ENCODE measurements around the gene MTMR12. TPM values are rescaled to one million over a fixed set of nuclear protein-coding genes. Genes with fewer than 3 reads are reported as not detected.
A peak's percentile ranks its signal among the peaks of the same experiment; 100 is the strongest.

Gene MTMR12
- total RNA-seq, 1 experiment from 2014 or later, result 16.0 TPM

DNA sequence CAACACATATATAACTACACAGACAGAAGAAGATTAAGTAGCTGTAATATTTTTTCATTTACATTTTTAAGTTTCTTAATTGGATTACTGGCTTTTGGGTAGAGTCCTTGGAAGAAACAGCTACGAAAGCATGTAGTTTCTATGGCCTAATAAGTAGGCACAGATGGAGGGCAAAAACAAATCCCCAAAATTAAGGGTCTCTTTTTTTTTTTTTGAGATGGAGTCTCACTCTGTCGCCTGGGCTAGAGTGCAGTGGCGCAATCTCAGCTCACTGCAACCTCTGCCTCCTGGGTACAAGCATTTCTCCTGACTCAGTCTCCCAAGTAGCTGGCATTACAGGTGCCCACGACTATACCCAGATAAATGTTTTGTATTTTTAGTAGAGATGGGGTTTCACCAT is 27.1 kb upstream of the MTMR12 start:
- no TSS peak for BruUV-seq (replicated peaks)
- no peaks in the 10 kb centered on the region for H3K9me2 ChIP-seq (replicated peaks; ENCODE audit: low read length)
- no peak overlapping the region for H3K9ac ChIP-seq (ENCODE audit: low read length)
- no peak for TF ChIP-seq EZH2phosphoT487 (IDR thresholded peaks at IDR 0.05; ENCODE audit: borderline replicate concordance, low read length)
- no peak for TF ChIP-seq EZH2 (IDR thresholded peaks at IDR 0.05; ENCODE audit: low read length, unreplicated experiment)
- TF ChIP-seq, protein P1, sequence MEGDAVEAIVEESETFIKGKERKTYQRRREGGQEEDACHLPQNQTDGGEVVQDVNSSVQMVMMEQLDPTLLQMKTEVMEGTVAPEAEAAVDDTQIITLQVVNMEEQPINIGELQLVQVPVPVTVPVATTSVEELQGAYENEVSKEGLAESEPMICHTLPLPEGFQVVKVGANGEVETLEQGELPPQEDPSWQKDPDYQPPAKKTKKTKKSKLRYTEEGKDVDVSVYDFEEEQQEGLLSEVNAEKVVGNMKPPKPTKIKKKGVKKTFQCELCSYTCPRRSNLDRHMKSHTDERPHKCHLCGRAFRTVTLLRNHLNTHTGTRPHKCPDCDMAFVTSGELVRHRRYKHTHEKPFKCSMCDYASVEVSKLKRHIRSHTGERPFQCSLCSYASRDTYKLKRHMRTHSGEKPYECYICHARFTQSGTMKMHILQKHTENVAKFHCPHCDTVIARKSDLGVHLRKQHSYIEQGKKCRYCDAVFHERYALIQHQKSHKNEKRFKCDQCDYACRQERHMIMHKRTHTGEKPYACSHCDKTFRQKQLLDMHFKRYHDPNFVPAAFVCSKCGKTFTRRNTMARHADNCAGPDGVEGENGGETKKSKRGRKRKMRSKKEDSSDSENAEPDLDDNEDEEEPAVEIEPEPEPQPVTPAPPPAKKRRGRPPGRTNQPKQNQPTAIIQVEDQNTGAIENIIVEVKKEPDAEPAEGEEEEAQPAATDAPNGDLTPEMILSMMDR (conservative IDR thresholded peaks at IDR 0.05; ENCODE audit: low read depth, low read length), result no peak
- H3K9me3 ChIP-seq (ENCODE audit: low read length), result peaks cover 40% of the 10 kb centered on the region
- CTCF ChIA-PET, result no interaction called here
- H3K79me2 ChIP-seq (ENCODE audit: low read length), result no peaks in the 10 kb centered on the region
- no peaks in the 10 kb centered on the region for H4K20me1 ChIP-seq (ENCODE audit: low read length)
- intact Hi-C loops (cut with micrococcal nuclease), result no loop called here
- H3K27ac ChIP-seq (ENCODE audit: low read length), result no peak overlapping the region
- H3F3A ChIP-seq (ENCODE audit: low read length, unreplicated experiment), result no peaks in the 10 kb centered on the region
- no peak overlapping the region for H3K4me3 ChIP-seq (ENCODE audit: low read length)
- no peaks in the 10 kb centered on the region for H3K27me3 ChIP-seq (ENCODE audit: low read length)
- H2AFZ ChIP-seq (ENCODE audit: low read length), result no peak overlapping the region
- no peak for DNase-seq
- no peaks in the 10 kb centered on the region for H3K4me1 ChIP-seq (ENCODE audit: insufficient read depth, low read length)
- POLR2A ChIA-PET (ENCODE audit: unreplicated experiment), result no interaction called here
- ATAC-seq, result no peak
- H3K36me3 ChIP-seq (ENCODE audit: low read depth, low read length), result no peaks in the 10 kb centered on the region
- no peak overlapping the region for H3K4me2 ChIP-seq (ENCODE audit: low read length)

DNA sequence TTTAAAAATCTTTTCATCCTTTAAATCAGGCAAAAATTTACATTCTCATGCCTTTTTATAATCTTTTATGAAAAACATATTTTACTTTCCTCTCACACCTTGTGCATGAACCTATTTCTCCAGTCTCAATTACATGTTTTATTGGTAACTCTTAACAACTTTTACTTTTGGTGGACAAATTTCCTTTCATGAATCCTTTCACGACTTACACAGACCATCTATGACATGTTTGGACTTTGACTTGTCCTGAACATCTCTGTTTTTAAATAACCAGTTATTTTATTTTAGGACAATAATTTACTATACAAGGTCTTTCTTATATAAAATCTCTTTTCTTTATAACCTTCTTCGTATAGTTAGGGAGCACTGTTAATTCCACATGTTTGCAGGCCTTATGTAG is 26.5 kb upstream of the MTMR12 start:
- Histone ChIP-seq H3K9ac (ENCODE audit: low read length) (no peak overlapping the region), H3K9me3 (ENCODE audit: low read length) (peaks cover 42% of the 10 kb centered on the region), H3K27ac (ENCODE audit: low read length) (no peak overlapping the region), H3K9me2 (replicated peaks; ENCODE audit: low read length) (no peaks in the 10 kb centered on the region), H3K4me2 (ENCODE audit: low read length) (no peak overlapping the region), H3K79me2 (ENCODE audit: low read length) (no peaks in the 10 kb centered on the region), H3K27me3 (ENCODE audit: low read length) (no peaks in the 10 kb centered on the region), H4K20me1 (ENCODE audit: low read length) (no peaks in the 10 kb centered on the region), H2AFZ (ENCODE audit: low read length) (no peak overlapping the region), H3K4me1 (ENCODE audit: insufficient read depth, low read length) (no peaks in the 10 kb centered on the region), H3F3A (ENCODE audit: low read length, unreplicated experiment) (no peaks in the 10 kb centered on the region), H3K4me3 (ENCODE audit: low read length) (no peak overlapping the region), H3K36me3 (ENCODE audit: low read depth, low read length) (no peaks in the 10 kb centered on the region)
- DNase-seq, result peak; percentile 55
- intact Hi-C loops (cut with micrococcal nuclease), result no loop called here
- no TSS peak for BruUV-seq (replicated peaks)
- no peak for ATAC-seq
- ChIA-PET POLR2A (ENCODE audit: unreplicated experiment) (no interaction called here), CTCF (no interaction called here)
- no peak for TF ChIP-seq EZH2 (IDR thresholded peaks at IDR 0.05; ENCODE audit: low read length, unreplicated experiment)
- no peak for TF ChIP-seq EZH2phosphoT487 (IDR thresholded peaks at IDR 0.05; ENCODE audit: borderline replicate concordance, low read length)
- TF ChIP-seq, protein P1 (conservative IDR thresholded peaks at IDR 0.05; ENCODE audit: low read depth, low read length), result no peak

DNA sequence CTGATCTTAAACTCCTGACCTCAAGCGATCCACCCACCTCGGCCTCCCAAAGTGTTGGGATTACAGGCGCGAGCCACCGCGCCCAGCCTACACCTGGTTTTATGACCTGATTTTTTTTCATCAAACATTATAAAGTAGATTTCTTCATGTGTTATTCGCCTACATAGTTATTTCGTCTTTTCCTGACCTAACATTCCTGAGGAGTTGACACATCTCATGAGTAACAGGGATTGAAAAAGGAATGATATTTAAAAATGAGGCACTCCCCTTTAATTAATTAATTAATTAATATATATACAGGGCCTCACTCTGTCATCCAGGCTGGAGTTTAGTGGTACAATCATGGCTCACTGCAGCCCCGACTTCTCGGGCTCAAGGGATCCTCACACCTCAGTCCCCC is 20.2 kb upstream of the MTMR12 start:
- Histone ChIP-seq H2AFZ (ENCODE audit: low read length) (no peak overlapping the region), H3K4me3 (ENCODE audit: low read length) (no peak overlapping the region), H3K79me2 (ENCODE audit: low read length) (no peaks in the 10 kb centered on the region), H3K9me2 (replicated peaks; ENCODE audit: low read length) (no peaks in the 10 kb centered on the region), H3K4me1 (ENCODE audit: insufficient read depth, low read length) (0 out of 2 replicates have a peak, but pooled peaks cover 7% of the 10 kb centered on the region), H3K27ac (ENCODE audit: low read length) (no peak overlapping the region), H3K4me2 (ENCODE audit: low read length) (no peak overlapping the region), H3F3A (ENCODE audit: low read length, unreplicated experiment) (no peaks in the 10 kb centered on the region), H3K9ac (ENCODE audit: low read length) (no peak overlapping the region), H3K36me3 (ENCODE audit: low read depth, low read length) (no peaks in the 10 kb centered on the region), H3K9me3 (ENCODE audit: low read length) (peaks cover 17% of the 10 kb centered on the region; the same call in 1 of the 2 replicates), H3K27me3 (ENCODE audit: low read length) (no peaks in the 10 kb centered on the region), H4K20me1 (ENCODE audit: low read length) (no peaks in the 10 kb centered on the region)
- TF ChIP-seq, protein P1 (conservative IDR thresholded peaks at IDR 0.05; ENCODE audit: low read depth, low read length), result no peak
- no peak for TF ChIP-seq EZH2 (IDR thresholded peaks at IDR 0.05; ENCODE audit: low read length, unreplicated experiment)
- no peak for TF ChIP-seq EZH2phosphoT487 (IDR thresholded peaks at IDR 0.05; ENCODE audit: borderline replicate concordance, low read length)
- ATAC-seq, result no peak
- intact Hi-C loops (cut with micrococcal nuclease), result no loop called here
- DNase-seq, result peak; percentile 8
- no TSS peak for BruUV-seq (replicated peaks)
- ChIA-PET CTCF (no interaction called here), POLR2A (ENCODE audit: unreplicated experiment) (no interaction called here)

All from PC-3 (cell line).